ENCODE data around the gene MCC.

The MCC gene

GRCh38 chr5:113194125-113194524 is 294.1 kb downstream of the MCC start:
- no peak overlapping the region for H3K4me3 Mint-ChIP-seq
- no peaks in the 10 kb centered on the region for H3K4me1 Mint-ChIP-seq (ENCODE audit: low read depth)
- H3K27ac Mint-ChIP-seq, result no peak overlapping the region
- H3K9me3 Mint-ChIP-seq, result no peaks in the 10 kb centered on the region
- no peaks in the 10 kb centered on the region for H3K36me3 Mint-ChIP-seq (ENCODE audit: low read depth)
- no peaks in the 10 kb centered on the region for H3K27me3 Mint-ChIP-seq

GRCh38 chr5:113193311-113193978 is 294.8 kb downstream of the MCC start:
- H3K9me3 Mint-ChIP-seq, result no peaks in the 10 kb centered on the region
- no peaks in the 10 kb centered on the region for H3K36me3 Mint-ChIP-seq (ENCODE audit: low read depth)
- no peak overlapping the region for H3K4me3 Mint-ChIP-seq
- H3K4me1 Mint-ChIP-seq (ENCODE audit: low read depth), result no peaks in the 10 kb centered on the region
- no peaks in the 10 kb centered on the region for H3K27me3 Mint-ChIP-seq
- no peak overlapping the region for H3K27ac Mint-ChIP-seq

GRCh38 chr5:113192541-113192940 is 295.7 kb downstream of the MCC start:
- no peaks in the 10 kb centered on the region for H3K27me3 Mint-ChIP-seq
- H3K27ac Mint-ChIP-seq, result no peak overlapping the region
- no peaks in the 10 kb centered on the region for H3K4me1 Mint-ChIP-seq (ENCODE audit: low read depth)
- no peak overlapping the region for H3K4me3 Mint-ChIP-seq
- no peaks in the 10 kb centered on the region for H3K36me3 Mint-ChIP-seq (ENCODE audit: low read depth)
- no peaks in the 10 kb centered on the region for H3K9me3 Mint-ChIP-seq

- Mint-ChIP-seq H3K4me3 (no peak overlapping the region), H3K27ac (no peak overlapping the region), H3K4me1 (ENCODE audit: low read depth) (no peaks in the 10 kb centered on the region), H3K9me3 (no peaks in the 10 kb centered on the region), H3K27me3 (no peaks in the 10 kb centered on the region), H3K36me3 (ENCODE audit: low read depth) (no peaks in the 10 kb centered on the region)
These were observed 297.9 kb downstream of the MCC start for GRCh38 chr5:113190347-113190746.

GRCh38 chr5:113189291-113189690 is 299.0 kb downstream of the MCC start:
- H3K4me3 Mint-ChIP-seq, result no peak overlapping the region
- H3K27ac Mint-ChIP-seq, result no peak overlapping the region
- H3K27me3 Mint-ChIP-seq, result no peaks in the 10 kb centered on the region
- no peaks in the 10 kb centered on the region for H3K36me3 Mint-ChIP-seq (ENCODE audit: low read depth)
- H3K9me3 Mint-ChIP-seq, result no peaks in the 10 kb centered on the region
- H3K4me1 Mint-ChIP-seq (ENCODE audit: low read depth), result no peaks in the 10 kb centered on the region

- no peaks in the 10 kb centered on the region for H3K4me1 Mint-ChIP-seq (ENCODE audit: low read depth)
- H3K27ac Mint-ChIP-seq, result no peak overlapping the region
- no peak overlapping the region for H3K4me3 Mint-ChIP-seq
These were observed 299.8 kb downstream of the MCC start for GRCh38 chr5:113188436-113188835.

GRCh38 chr5:113187906-113188305 is 300.3 kb downstream of the MCC start:
- Mint-ChIP-seq H3K4me1 (ENCODE audit: low read depth) (no peaks in the 10 kb centered on the region), H3K9me3 (no peaks in the 10 kb centered on the region), H3K27me3 (no peaks in the 10 kb centered on the region), H3K4me3 (no peak overlapping the region), H3K36me3 (ENCODE audit: low read depth) (no peaks in the 10 kb centered on the region), H3K27ac (no peak overlapping the region)

More at GRCh38 chr5:113188436-113188835, 299.8 kb downstream of the MCC start:
- H3K36me3 Mint-ChIP-seq (ENCODE audit: low read depth), result no peaks in the 10 kb centered on the region
- H3K9me3 Mint-ChIP-seq, result no peaks in the 10 kb centered on the region
- H3K27me3 Mint-ChIP-seq, result no peaks in the 10 kb centered on the region

GRCh38 chr5:113186061-113186460 is 302.2 kb downstream of the MCC start:
- H3K36me3 Mint-ChIP-seq (ENCODE audit: low read depth), result no peaks in the 10 kb centered on the region
- H3K4me1 Mint-ChIP-seq (ENCODE audit: low read depth), result peaks cover 17% of the 10 kb centered on the region
- H3K9me3 Mint-ChIP-seq, result no peaks in the 10 kb centered on the region
- H3K27me3 Mint-ChIP-seq, result no peaks in the 10 kb centered on the region
- H3K27ac Mint-ChIP-seq, result no peak overlapping the region
- no peak overlapping the region for H3K4me3 Mint-ChIP-seq

- Mint-ChIP-seq H3K9me3 (no peaks in the 10 kb centered on the region), H3K4me1 (ENCODE audit: low read depth) (peaks cover 17% of the 10 kb centered on the region), H3K4me3 (no peak overlapping the region), H3K27ac (no peak overlapping the region), H3K36me3 (ENCODE audit: low read depth) (no peaks in the 10 kb centered on the region), H3K27me3 (no peaks in the 10 kb centered on the region)
These were observed 304.6 kb downstream of the MCC start for GRCh38 chr5:113183694-113184093.

- H3K27me3 Mint-ChIP-seq, result no peaks in the 10 kb centered on the region
- H3K4me3 Mint-ChIP-seq, result no peak overlapping the region
- no peaks in the 10 kb centered on the region for H3K9me3 Mint-ChIP-seq
- H3K36me3 Mint-ChIP-seq (ENCODE audit: low read depth), result no peaks in the 10 kb centered on the region
- peaks cover 17% of the 10 kb centered on the region for H3K4me1 Mint-ChIP-seq (ENCODE audit: low read depth)
- no peak overlapping the region for H3K27ac Mint-ChIP-seq
These were observed 305.5 kb downstream of the MCC start for GRCh38 chr5:113182658-113183344.

GRCh38 chr5:113181853-113182490 is 306.3 kb downstream of the MCC start:
- Mint-ChIP-seq H3K4me1 (ENCODE audit: low read depth) (peaks cover 17% of the 10 kb centered on the region), H3K36me3 (ENCODE audit: low read depth) (no peaks in the 10 kb centered on the region), H3K27ac (no peak overlapping the region), H3K9me3 (no peaks in the 10 kb centered on the region), H3K4me3 (no peak overlapping the region), H3K27me3 (no peaks in the 10 kb centered on the region)

- H3K4me1 Mint-ChIP-seq (ENCODE audit: low read depth), result peaks cover 17% of the 10 kb centered on the region
- no peak overlapping the region for H3K4me3 Mint-ChIP-seq
- no peaks in the 10 kb centered on the region for H3K9me3 Mint-ChIP-seq
- H3K27ac Mint-ChIP-seq, result no peak overlapping the region
- no peaks in the 10 kb centered on the region for H3K36me3 Mint-ChIP-seq (ENCODE audit: low read depth)
- H3K27me3 Mint-ChIP-seq, result peaks cover 4% of the 10 kb centered on the region
These were observed 306.8 kb downstream of the MCC start for GRCh38 chr5:113181409-113181808.

GRCh38 chr5:113179156-113179555 is 309.1 kb downstream of the MCC start:
- no peaks in the 10 kb centered on the region for H3K36me3 Mint-ChIP-seq (ENCODE audit: low read depth)
- H3K4me1 Mint-ChIP-seq (ENCODE audit: low read depth), result peaks cover 17% of the 10 kb centered on the region
- no peak overlapping the region for H3K4me3 Mint-ChIP-seq
- H3K9me3 Mint-ChIP-seq, result no peaks in the 10 kb centered on the region
- no peak overlapping the region for H3K27ac Mint-ChIP-seq
- peaks cover 8% of the 10 kb centered on the region for H3K27me3 Mint-ChIP-seq

GRCh38 chr5:113178073-113178779 is 310.0 kb downstream of the MCC start:
- H3K27me3 Mint-ChIP-seq, result peaks cover 8% of the 10 kb centered on the region
- H3K27ac Mint-ChIP-seq, result no peak overlapping the region
- peaks cover 17% of the 10 kb centered on the region for H3K4me1 Mint-ChIP-seq (ENCODE audit: low read depth)
- no peaks in the 10 kb centered on the region for H3K9me3 Mint-ChIP-seq
- H3K4me3 Mint-ChIP-seq, result no peak overlapping the region
- H3K36me3 Mint-ChIP-seq (ENCODE audit: low read depth), result no peaks in the 10 kb centered on the region

- no peak overlapping the region for H3K4me3 Mint-ChIP-seq
- peaks cover 8% of the 10 kb centered on the region for H3K27me3 Mint-ChIP-seq
- peaks cover 10% of the 10 kb centered on the region for H3K4me1 Mint-ChIP-seq (ENCODE audit: low read depth)
These were observed 311.0 kb downstream of the MCC start for GRCh38 chr5:113177225-113177624.

More at GRCh38 chr5:113177225-113177624, 311.0 kb downstream of the MCC start:
- H3K9me3 Mint-ChIP-seq, result no peaks in the 10 kb centered on the region
- H3K36me3 Mint-ChIP-seq (ENCODE audit: low read depth), result no peaks in the 10 kb centered on the region
- no peak overlapping the region for H3K27ac Mint-ChIP-seq
